ENCODE results near the gene FAM161A.
"Not testable (repeated sequence)": the region's sequence is repeated elsewhere in the genome, so short reads cannot be mapped to it uniquely, and the experiment has no call there.

FAM161A gene, protein sequence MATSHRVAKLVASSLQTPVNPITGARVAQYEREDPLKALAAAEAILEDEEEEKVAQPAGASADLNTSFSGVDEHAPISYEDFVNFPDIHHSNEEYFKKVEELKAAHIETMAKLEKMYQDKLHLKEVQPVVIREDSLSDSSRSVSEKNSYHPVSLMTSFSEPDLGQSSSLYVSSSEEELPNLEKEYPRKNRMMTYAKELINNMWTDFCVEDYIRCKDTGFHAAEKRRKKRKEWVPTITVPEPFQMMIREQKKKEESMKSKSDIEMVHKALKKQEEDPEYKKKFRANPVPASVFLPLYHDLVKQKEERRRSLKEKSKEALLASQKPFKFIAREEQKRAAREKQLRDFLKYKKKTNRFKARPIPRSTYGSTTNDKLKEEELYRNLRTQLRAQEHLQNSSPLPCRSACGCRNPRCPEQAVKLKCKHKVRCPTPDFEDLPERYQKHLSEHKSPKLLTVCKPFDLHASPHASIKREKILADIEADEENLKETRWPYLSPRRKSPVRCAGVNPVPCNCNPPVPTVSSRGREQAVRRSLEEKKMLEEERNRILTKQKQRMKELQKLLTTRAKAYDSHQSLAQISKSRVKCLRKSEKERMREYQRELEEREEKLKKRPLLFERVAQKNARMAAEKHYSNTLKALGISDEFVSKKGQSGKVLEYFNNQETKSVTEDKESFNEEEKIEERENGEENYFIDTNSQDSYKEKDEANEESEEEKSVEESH

DNA sequence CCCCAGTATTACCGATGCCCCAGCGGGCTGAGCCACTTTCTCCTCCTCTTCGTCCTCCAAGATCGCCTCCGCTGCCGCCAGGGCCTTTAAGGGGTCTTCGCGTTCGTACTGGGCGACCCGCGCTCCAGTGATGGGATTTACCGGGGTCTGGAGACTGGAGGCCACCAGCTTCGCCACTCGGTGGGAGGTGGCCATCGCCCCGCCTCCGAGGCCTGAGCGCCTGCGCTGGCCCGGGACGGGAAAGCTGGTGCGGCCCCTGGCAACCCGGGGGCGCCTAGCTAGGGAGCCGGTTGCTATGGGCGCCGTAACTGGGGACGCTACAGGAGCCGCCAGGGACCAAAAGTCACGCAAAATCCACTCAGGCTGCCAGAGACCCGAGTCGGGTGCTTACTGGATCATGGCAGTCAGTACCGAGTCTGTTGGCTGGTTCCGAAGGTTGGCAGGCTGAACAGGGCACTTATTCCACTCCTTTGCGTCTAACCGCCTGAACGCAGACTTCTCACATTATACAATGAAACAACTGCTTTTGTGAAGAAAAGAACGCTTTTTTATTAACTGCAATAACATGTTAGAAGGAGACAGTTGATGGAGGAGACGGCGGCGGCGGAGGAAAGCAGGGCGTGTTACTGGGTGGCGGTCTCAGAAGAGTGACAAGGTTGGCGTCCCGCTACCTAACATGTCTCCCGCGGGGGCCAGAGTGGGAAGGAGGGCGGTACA is at the start of gene FAM161A:
TSS of gene FAM161A (minus strand) at position 214 of the 717 bp plus-strand sequence. CDS start at position 195, 19 bp downstream.
- H3K9me3 ChIP-seq (ENCODE audit: control insufficient read depth, low read length), result no peaks in the 10 kb centered on the region
- H3K4me1 ChIP-seq (ENCODE audit: control insufficient read depth, insufficient read depth, low read length), result peaks cover 10% of the 10 kb centered on the region
- no peaks in the 10 kb centered on the region for H3K27me3 ChIP-seq (ENCODE audit: control insufficient read depth, insufficient read depth, low read length)
- peak within 1 kb of the TSS; percentile 56 for H3K4me3 ChIP-seq (ENCODE audit: low read length)
- H3K9ac ChIP-seq (ENCODE audit: low read length), result peak within 1 kb of the TSS; percentile 63
- H3K36me3 ChIP-seq (ENCODE audit: control insufficient read depth, insufficient read depth, low read length), result no peaks in the 10 kb centered on the region

DNA sequence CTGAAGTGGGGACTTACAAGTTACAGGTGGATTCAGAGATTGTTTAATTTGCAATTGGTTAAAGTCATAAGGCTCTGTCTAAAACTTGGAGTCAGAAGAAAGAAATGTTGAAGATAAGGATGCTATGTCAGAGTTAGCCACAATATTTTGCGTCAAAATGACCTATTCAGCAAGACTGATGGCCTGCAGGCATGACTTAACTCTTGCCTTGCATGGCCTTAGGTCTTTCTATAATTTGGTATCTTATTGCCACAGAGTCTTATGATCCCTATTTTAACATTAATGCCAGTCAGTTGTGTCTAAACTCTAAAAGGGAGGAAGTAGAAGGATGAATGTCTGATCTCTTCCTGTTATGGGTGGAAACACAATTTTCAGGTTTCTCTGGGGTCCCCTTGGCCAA is 46.4 kb upstream of the FAM161A start:
- H3K4me3 ChIP-seq (ENCODE audit: low read length), result no peak overlapping the region
- no peaks in the 10 kb centered on the region for H3K9me3 ChIP-seq (ENCODE audit: control insufficient read depth, low read length)
- no peak overlapping the region for H3K9ac ChIP-seq (ENCODE audit: low read length)
- peaks cover 4% of the 10 kb centered on the region for H3K4me1 ChIP-seq (ENCODE audit: control insufficient read depth, insufficient read depth, low read length)
- no peaks in the 10 kb centered on the region for H3K36me3 ChIP-seq (ENCODE audit: control insufficient read depth, insufficient read depth, low read length)
- H3K27me3 ChIP-seq (ENCODE audit: control insufficient read depth, insufficient read depth, low read length), result no peaks in the 10 kb centered on the region

- Histone ChIP-seq H3K36me3 (ENCODE audit: control insufficient read depth, insufficient read depth, low read length) (no peaks in the 10 kb centered on the region), H3K9me3 (ENCODE audit: control insufficient read depth, low read length) (no peaks in the 10 kb centered on the region), H3K4me3 (ENCODE audit: low read length) (no peak overlapping the region), H3K27me3 (ENCODE audit: control insufficient read depth, insufficient read depth, low read length) (no peaks in the 10 kb centered on the region), H3K9ac (ENCODE audit: low read length) (no peak overlapping the region), H3K4me1 (ENCODE audit: control insufficient read depth, insufficient read depth, low read length) (no peaks in the 10 kb centered on the region)
These were observed 45.0 kb upstream of the FAM161A start for GRCh38 chr2:61898810-61899209.

- Histone ChIP-seq H3K27me3 (ENCODE audit: control insufficient read depth, insufficient read depth, low read length) (no peaks in the 10 kb centered on the region), H3K9ac (ENCODE audit: low read length) (peak within 1 kb of the TSS; percentile 94)
These were observed 34.6 kb upstream of the FAM161A start, which contains the start of gene CCT4 for GRCh38 chr2:61888267-61889055. CCT4 (minus strand) TSS chr2:61888656; CDS start chr2:61888507, 149 bp downstream.

GRCh38 chr2:61887717-61888266 is 33.9 kb upstream of the FAM161A start:
- Histone ChIP-seq H3K9me3 (ENCODE audit: control insufficient read depth, low read length) (no peaks in the 10 kb centered on the region), H3K4me1 (ENCODE audit: control insufficient read depth, insufficient read depth, low read length) (peaks cover 21% of the 10 kb centered on the region), H3K36me3 (ENCODE audit: control insufficient read depth, insufficient read depth, low read length) (no peaks in the 10 kb centered on the region), H3K9ac (ENCODE audit: low read length) (peak overlapping the region; percentile 94), H3K27me3 (ENCODE audit: control insufficient read depth, insufficient read depth, low read length) (no peaks in the 10 kb centered on the region), H3K4me3 (ENCODE audit: low read length) (peak overlapping the region; percentile 78)

More at GRCh38 chr2:61888267-61889055, 34.6 kb upstream of the FAM161A start, which contains the start of gene CCT4:
- Histone ChIP-seq H3K4me1 (ENCODE audit: control insufficient read depth, insufficient read depth, low read length) (peaks cover 21% of the 10 kb centered on the region), H3K4me3 (ENCODE audit: low read length) (peak within 1 kb of the TSS; percentile 78), H3K9me3 (ENCODE audit: control insufficient read depth, low read length) (no peaks in the 10 kb centered on the region), H3K36me3 (ENCODE audit: control insufficient read depth, insufficient read depth, low read length) (no peaks in the 10 kb centered on the region)

GRCh38 chr2:61885896-61886603 is 32.2 kb upstream of the FAM161A start:
- H3K36me3 ChIP-seq (ENCODE audit: control insufficient read depth, insufficient read depth, low read length), result no peaks in the 10 kb centered on the region
- H3K9ac ChIP-seq (ENCODE audit: low read length), result no peak overlapping the region
- no peaks in the 10 kb centered on the region for H3K9me3 ChIP-seq (ENCODE audit: control insufficient read depth, low read length)
- peaks cover 21% of the 10 kb centered on the region for H3K4me1 ChIP-seq (ENCODE audit: control insufficient read depth, insufficient read depth, low read length)
- H3K4me3 ChIP-seq (ENCODE audit: low read length), result no peak overlapping the region
- no peaks in the 10 kb centered on the region for H3K27me3 ChIP-seq (ENCODE audit: control insufficient read depth, insufficient read depth, low read length)

DNA sequence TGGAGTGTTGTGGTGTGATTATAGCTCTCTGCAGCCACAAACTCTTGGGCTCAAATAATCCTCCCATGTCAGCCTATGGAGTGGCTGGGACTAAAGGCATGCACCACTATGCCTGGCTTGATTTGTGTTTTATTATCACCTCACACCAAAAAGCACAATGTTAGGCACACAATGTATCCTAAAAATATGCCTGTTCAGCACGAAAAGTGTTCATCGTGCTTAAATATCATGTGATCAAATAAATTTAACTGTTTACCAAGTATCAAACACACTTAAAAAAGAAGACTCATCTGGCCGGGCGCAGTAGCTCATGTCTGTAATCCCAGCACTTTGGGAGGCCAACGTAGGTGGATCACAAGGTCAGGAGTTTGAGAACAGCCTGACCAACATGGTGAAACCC is 29.0 kb upstream of the FAM161A start:
- Histone ChIP-seq H3K4me3 (ENCODE audit: low read length) (no peak overlapping the region), H3K9ac (ENCODE audit: low read length) (no peak overlapping the region), H3K36me3 (ENCODE audit: control insufficient read depth, insufficient read depth, low read length) (no peaks in the 10 kb centered on the region), H3K4me1 (ENCODE audit: control insufficient read depth, insufficient read depth, low read length) (peaks cover 14% of the 10 kb centered on the region), H3K27me3 (ENCODE audit: control insufficient read depth, insufficient read depth, low read length) (no peaks in the 10 kb centered on the region), H3K9me3 (ENCODE audit: control insufficient read depth, low read length) (no peaks in the 10 kb centered on the region)

DNA sequence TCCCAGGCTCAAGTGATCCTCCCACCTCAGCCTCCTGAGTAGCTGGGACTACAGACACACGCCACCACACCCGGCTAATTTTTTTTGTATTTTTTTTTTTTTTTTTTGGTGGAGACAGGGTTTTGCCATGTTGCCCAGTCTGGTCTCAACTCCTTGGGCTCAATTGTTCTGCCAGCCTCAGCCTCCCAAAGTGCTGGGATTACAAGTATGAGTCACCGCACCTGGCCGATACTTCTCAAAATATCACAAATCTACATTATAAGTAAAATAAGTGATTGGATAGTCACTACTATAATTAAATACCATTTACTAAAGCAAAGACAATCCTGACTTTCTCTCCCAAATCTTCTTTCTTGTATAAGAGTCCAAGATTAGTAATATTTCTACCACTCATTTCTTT is 25.5 kb upstream of the FAM161A start:
- not testable (repeated sequence) for H3K9ac ChIP-seq (ENCODE audit: low read length); H3K36me3 ChIP-seq (ENCODE audit: control insufficient read depth, insufficient read depth, low read length); H3K4me3 ChIP-seq (ENCODE audit: low read length); H3K4me1 ChIP-seq (ENCODE audit: control insufficient read depth, insufficient read depth, low read length); H3K27me3 ChIP-seq (ENCODE audit: control insufficient read depth, insufficient read depth, low read length); H3K9me3 ChIP-seq (ENCODE audit: control insufficient read depth, low read length)

- no peaks in the 10 kb centered on the region for H3K36me3 ChIP-seq (ENCODE audit: control insufficient read depth, insufficient read depth, low read length)
- H3K9ac ChIP-seq (ENCODE audit: low read length), result no peak overlapping the region
- no peaks in the 10 kb centered on the region for H3K9me3 ChIP-seq (ENCODE audit: control insufficient read depth, low read length)
These were observed 24.9 kb upstream of the FAM161A start for GRCh38 chr2:61878761-61879160.

GRCh38 chr2:61877571-61878245 is 23.8 kb upstream of the FAM161A start:
- H3K9ac ChIP-seq (ENCODE audit: low read length), result no peak overlapping the region
- no peak overlapping the region for H3K4me3 ChIP-seq (ENCODE audit: low read length)
- H3K27me3 ChIP-seq (ENCODE audit: control insufficient read depth, insufficient read depth, low read length), result no peaks in the 10 kb centered on the region
- no peaks in the 10 kb centered on the region for H3K36me3 ChIP-seq (ENCODE audit: control insufficient read depth, insufficient read depth, low read length)
- no peaks in the 10 kb centered on the region for H3K9me3 ChIP-seq (ENCODE audit: control insufficient read depth, low read length)
- H3K4me1 ChIP-seq (ENCODE audit: control insufficient read depth, insufficient read depth, low read length), result no peaks in the 10 kb centered on the region

More at GRCh38 chr2:61878761-61879160, 24.9 kb upstream of the FAM161A start:
- no peaks in the 10 kb centered on the region for H3K27me3 ChIP-seq (ENCODE audit: control insufficient read depth, insufficient read depth, low read length)
- H3K4me1 ChIP-seq (ENCODE audit: control insufficient read depth, insufficient read depth, low read length), result no peaks in the 10 kb centered on the region
- H3K4me3 ChIP-seq (ENCODE audit: low read length), result no peak overlapping the region
